IMR-90 (cell line): ENCODE measurements around the gene TMEM131L. TPM values are rescaled to one million over a fixed set of nuclear protein-coding genes. Genes with fewer than 3 reads are reported as not detected.

Experiments
- ATAC-seq: fragments of 200-7000 bp; cut with Tn5 transposase; 2 replicates; pipeline ENCODE4 v1.9.1; 2020; ENCODE audit warnings: low read depth, mild to moderate bottlenecking, moderate library complexity
- BruUV-seq: library from RNA; stranded (reverse); fragments of 400-500 nt; replicated peaks from 2 replicates; lab custom pipeline; 2021; lab: Mats Ljungman, UMichigan
- CTCF ChIA-PET: fragments of 300-600 bp; formaldehyde crosslinking; extraction: SDS; loops from one replicate; lab custom pipeline; 2021; ENCODE audit warnings: antibody characterized with exemption; lab: Yijun Ruan, JAX
- POLR2A ChIA-PET: fragments of 300-600 bp; sonication (Branson Sonifier 250); formaldehyde crosslinking; loops from one replicate; lab custom pipeline; 2022; ENCODE audit warnings: antibody characterized with exemption; ENCODE audit not compliant: unreplicated experiment; lab: Charles Lee
- DNase-seq: peaks from one replicate; pipeline ENCODE4 v3.0.0; 2013
- H2AFZ ChIP-seq: replicated peaks from 2 replicates; pipeline ENCODE3; 2013; ENCODE audit warnings: low read length, mild to moderate bottlenecking; ENCODE audit not compliant: poor library complexity
- H2AK5ac ChIP-seq: 2 replicates; pipeline ENCODE4 v1.6.1; 2013; ENCODE audit warnings: low read depth, low read length, inconsistent platforms
- H2AK9ac ChIP-seq: replicated peaks from 2 replicates; pipeline ENCODE3; 2013; ENCODE audit warnings: mild to moderate bottlenecking, low read depth, low read length, moderate library complexity; ENCODE audit not compliant: poor library complexity
- H2BK120ac ChIP-seq: 2 replicates; pipeline ENCODE4 v1.6.1; 2013; ENCODE audit warnings: low read depth, low read length, inconsistent platforms
- H2BK15ac ChIP-seq: 3 replicates; pipeline ENCODE4 v1.6.1; 2013; ENCODE audit warnings: low read depth, low read length, inconsistent platforms
- H2BK20ac ChIP-seq: 2 replicates; pipeline ENCODE4 v1.6.1; 2013; ENCODE audit warnings: low read depth, mild to moderate bottlenecking, inconsistent platforms, low read length, moderate library complexity
- H2BK5ac ChIP-seq: 2 replicates; pipeline ENCODE4 v1.6.1; 2013; ENCODE audit warnings: mild to moderate bottlenecking, low read depth, low read length, inconsistent platforms; ENCODE audit not compliant: poor library complexity, severe bottlenecking
- H3K14ac ChIP-seq: replicated peaks from 2 replicates; pipeline ENCODE4 v1.6.1; 2013; ENCODE audit warnings: low read depth, low read length, inconsistent platforms
- H3K18ac ChIP-seq: 2 replicates; pipeline ENCODE4 v1.6.1; 2013; ENCODE audit warnings: low read depth, low read length, control low read depth
- H3K23ac ChIP-seq: 2 replicates; pipeline ENCODE4 v1.6.1; 2013; ENCODE audit warnings: low read depth, low read length, inconsistent platforms
- H3K27ac ChIP-seq: 2 replicates; pipeline ENCODE4 v1.5.1; 2013; ENCODE audit warnings: mild to moderate bottlenecking, control low read depth, low read length; ENCODE audit not compliant: insufficient read depth
- H3K27me3 ChIP-seq: 2 replicates; pipeline ENCODE4 v1.6.1; 2013; ENCODE audit warnings: low read length; ENCODE audit not compliant: control insufficient read depth, insufficient read depth
- H3K36me3 ChIP-seq: 2 replicates; pipeline ENCODE4 v1.6.1; 2013; ENCODE audit warnings: low read length, mixed read lengths; ENCODE audit not compliant: control insufficient read depth, insufficient read depth
- H3K4ac ChIP-seq: 2 replicates; pipeline ENCODE4 v1.6.1; 2013; ENCODE audit warnings: low read depth, low read length, inconsistent platforms
- H3K4me1 ChIP-seq: 2 replicates; pipeline ENCODE4 v1.6.1; 2013; ENCODE audit warnings: low read length, mixed read lengths; ENCODE audit not compliant: control insufficient read depth, insufficient read depth
- H3K4me2 ChIP-seq: 2 replicates; pipeline ENCODE4 v1.6.1; 2013; ENCODE audit warnings: low read depth, mild to moderate bottlenecking, control low read depth, low read length, moderate library complexity
- H3K4me3 ChIP-seq: 2 replicates; pipeline ENCODE4 v1.5.1; 2013; ENCODE audit warnings: low read depth, mild to moderate bottlenecking, control low read depth, low read length, moderate library complexity; ENCODE audit not compliant: insufficient read depth
- H3K56ac ChIP-seq: 2 replicates; pipeline ENCODE4 v1.6.1; 2013; ENCODE audit warnings: low read length, inconsistent platforms; ENCODE audit not compliant: insufficient read depth; ENCODE audit errors: extremely low read depth
- H3K79me1 ChIP-seq, 2 experiments: 2 replicates each; pipeline ENCODE4 v1.6.1; 2013; ENCODE audit warnings: low read length in 2 of 2, inconsistent platforms in 1 of 2, low read depth in 1 of 2
- H3K9ac ChIP-seq: 2 replicates; pipeline ENCODE4 v1.6.1; 2013; ENCODE audit warnings: low read depth, low read length, control low read depth
- H3K9me1 ChIP-seq: 2 replicates; pipeline ENCODE4 v1.6.1; 2013; ENCODE audit warnings: low read length, inconsistent platforms; ENCODE audit not compliant: insufficient read depth
- H3K9me3 ChIP-seq: 2 replicates; pipeline ENCODE4 v1.6.1; 2013; ENCODE audit warnings: low read length; ENCODE audit not compliant: control insufficient read depth, insufficient read depth
- H4K20me1 ChIP-seq: 2 replicates; pipeline ENCODE4 v1.6.1; 2013; ENCODE audit warnings: low read length, inconsistent platforms; ENCODE audit not compliant: insufficient read depth
- H4K5ac ChIP-seq: 2 replicates; pipeline ENCODE4 v1.6.1; 2013; ENCODE audit warnings: mild to moderate bottlenecking, low read depth, low read length, control low read depth
- H4K8ac ChIP-seq, 2 experiments: 2 replicates each; pipeline ENCODE4 v1.6.1; 2013; ENCODE audit warnings: low read depth in 2 of 2, low read length in 2 of 2, control low read depth in 1 of 2, inconsistent platforms in 1 of 2
- H4K91ac ChIP-seq: 2 replicates; pipeline ENCODE4 v1.6.1; 2013; ENCODE audit warnings: low read depth, low read length, inconsistent platforms; ENCODE audit not compliant: insufficient read depth
- CHD1 ChIP-seq: IDR thresholded peaks from 2 replicates; pipeline ENCODE4 v1.6.1; 2012; ENCODE audit warnings: low read depth, low read length, improper control_type of control experiment
- MAFK ChIP-seq: IDR thresholded peaks from 2 replicates; pipeline ENCODE4 v1.6.1; 2012; ENCODE audit warnings: low read depth, low read length, improper control_type of control experiment
- MAZ ChIP-seq: IDR thresholded peaks from 2 replicates; pipeline ENCODE4 v1.6.1; 2012; ENCODE audit warnings: low read depth, mild to moderate bottlenecking, low read length, improper control_type of control experiment, moderate library complexity, borderline replicate concordance
- RCOR1 ChIP-seq: IDR thresholded peaks from 2 replicates; pipeline ENCODE4 v1.6.1; 2012; ENCODE audit warnings: mild to moderate bottlenecking, low read length, improper control_type of control experiment; ENCODE audit not compliant: insufficient replicate concordance
- RFX5 ChIP-seq: IDR thresholded peaks from 2 replicates; pipeline ENCODE4 v1.8.0; 2012; ENCODE audit warnings: low read depth, mild to moderate bottlenecking, low read length, moderate library complexity
- WGBS, 2 experiments: methylation state at CpG; one replicate each; pipeline versions ENCODE4 v1.1.5 to v1.1.7; 2013; ENCODE audit warnings: missing lambda C conversion rate in 2 of 2; ENCODE audit not compliant: insufficient read length in 1 of 2; ENCODE audit errors: extremely low coverage in 2 of 2; 5-methylcytosine and 5-hydroxymethylcytosine counted together
- dilution Hi-C: fragments of 300-500 bp; cut with HindIII; formaldehyde crosslinking; loops from one replicate; pipeline ENCODE4 v1.14.3; 2018; ENCODE audit warnings: low sequenced_read_pairs; ENCODE audit not compliant: unreplicated experiment
- in situ Hi-C: fragments of 300-500 bp; cut with MboI; formaldehyde crosslinking; loops from 3 replicates; pipeline ENCODE4 v1.14.3; 2019; ENCODE audit warnings: low sequenced_read_pairs, inconsistent platforms, mixed read lengths
- intact Hi-C: fragments of 100-400 bp; cut with micrococcal nuclease; formaldehyde crosslinking; loops from 2 replicates; pipeline ENCODE4 v1.10.0; 2022
- polyA plus RNA-seq, 3 experiments: library from polyadenylated mRNA; depleted of rRNA; stranded (reverse); fragments of >200 nt; gene quantifications; 2 replicates each; pipeline ENCODE4 v1.2.3, GENCODE V29; 2012; ENCODE audit warnings: low replicate concordance in 1 of 3
- total RNA-seq: library from RNA; depleted of rRNA; stranded (reverse); fragments of >200 nt; gene quantifications from 2 replicates; pipeline ENCODE4 v1.2.3, GENCODE V29; 2012
- TF ChIP-seq, protein P1 (sequence below): conservative IDR thresholded peaks from 2 replicates; pipeline ENCODE4 v1.5.1; 2012; ENCODE audit warnings: mild to moderate bottlenecking, low read depth, low read length, improper control_type of control experiment

Gene TMEM131L
- total and polyA plus RNA-seq, 2 of the 4 experiments (the other 2 are of a cell fraction): 8.4 to 23.8 TPM

DNA sequence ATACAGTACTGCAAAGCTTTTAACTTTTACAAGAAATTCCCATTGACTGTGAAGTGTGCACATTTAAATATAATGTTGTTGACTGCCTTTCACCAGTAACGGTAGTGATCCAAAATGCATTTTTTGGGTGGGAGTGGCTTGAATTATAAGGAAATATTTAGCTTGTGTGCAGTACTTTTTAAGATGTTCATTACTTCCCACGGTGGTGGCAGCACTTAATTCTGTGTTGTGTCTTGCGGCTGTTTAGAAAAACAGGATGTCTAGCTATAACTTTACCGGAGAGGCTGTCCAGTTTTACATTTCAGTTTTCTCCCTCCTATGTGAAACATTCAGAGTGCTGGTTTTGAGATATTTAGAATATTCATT is 1.7 kb downstream of the TMEM131L start:
- POLR2A ChIA-PET: no interaction called here
- CTCF ChIA-PET: interaction anchor here (0.6 to 1.4 kb wide), 5 partner anchors 28 to 1800 kb away, joined by 3 to 7 read pairs (median 4); no protein-coding TSS in a partner anchor
- DNase-seq (no peak), ATAC-seq (no peak)
- no peak overlapping the region for H3K4ac ChIP-seq
- H2AFZ ChIP-seq: no peak overlapping the region
- no peak overlapping the region for H4K5ac ChIP-seq
- H3K9ac ChIP-seq: no peak overlapping the region
- in situ Hi-C loops: no loop called here
- no peak overlapping the region for H3K56ac ChIP-seq
- no peak overlapping the region for H4K91ac ChIP-seq
- H2AK5ac ChIP-seq: no peak overlapping the region
- H3K18ac ChIP-seq: no peak overlapping the region
- peaks cover 3% of the 10 kb centered on the region for H3K9me1 ChIP-seq
- peaks cover 2% of the 10 kb centered on the region; the same call in 1 of the 2 replicates for H3K4me1 ChIP-seq
- no peak overlapping the region for H3K27ac ChIP-seq
- BruUV-seq: no TSS peak
- peaks cover 5% of the 10 kb centered on the region; the same call in 1 of the 2 replicates for H4K20me1 ChIP-seq
- TF ChIP-seq MAFK: no peak
- TF ChIP-seq RFX5: no peak
- no peak for TF ChIP-seq RCOR1
- no peak for TF ChIP-seq CHD1
- TF ChIP-seq, protein P1, sequence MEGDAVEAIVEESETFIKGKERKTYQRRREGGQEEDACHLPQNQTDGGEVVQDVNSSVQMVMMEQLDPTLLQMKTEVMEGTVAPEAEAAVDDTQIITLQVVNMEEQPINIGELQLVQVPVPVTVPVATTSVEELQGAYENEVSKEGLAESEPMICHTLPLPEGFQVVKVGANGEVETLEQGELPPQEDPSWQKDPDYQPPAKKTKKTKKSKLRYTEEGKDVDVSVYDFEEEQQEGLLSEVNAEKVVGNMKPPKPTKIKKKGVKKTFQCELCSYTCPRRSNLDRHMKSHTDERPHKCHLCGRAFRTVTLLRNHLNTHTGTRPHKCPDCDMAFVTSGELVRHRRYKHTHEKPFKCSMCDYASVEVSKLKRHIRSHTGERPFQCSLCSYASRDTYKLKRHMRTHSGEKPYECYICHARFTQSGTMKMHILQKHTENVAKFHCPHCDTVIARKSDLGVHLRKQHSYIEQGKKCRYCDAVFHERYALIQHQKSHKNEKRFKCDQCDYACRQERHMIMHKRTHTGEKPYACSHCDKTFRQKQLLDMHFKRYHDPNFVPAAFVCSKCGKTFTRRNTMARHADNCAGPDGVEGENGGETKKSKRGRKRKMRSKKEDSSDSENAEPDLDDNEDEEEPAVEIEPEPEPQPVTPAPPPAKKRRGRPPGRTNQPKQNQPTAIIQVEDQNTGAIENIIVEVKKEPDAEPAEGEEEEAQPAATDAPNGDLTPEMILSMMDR: no peak
- no peak for TF ChIP-seq MAZ
- H3K9me3 ChIP-seq: no peaks in the 10 kb centered on the region
- H2BK120ac ChIP-seq: no peak overlapping the region
- H3K4me2 ChIP-seq: peak overlapping the region; percentile 83
- no peak overlapping the region for H2BK20ac ChIP-seq
- peaks cover 8 to 42% of the 10 kb centered on the region in 2 experiments for H3K79me1 ChIP-seq
- no peak overlapping the region for H4K8ac ChIP-seq
- WGBS, 2 experiments: no CpG with 5 or more reads among the region's 4 CpGs
- no peak overlapping the region for H2BK15ac ChIP-seq
- no peak overlapping the region for H3K14ac ChIP-seq
- no peak overlapping the region for H3K23ac ChIP-seq
- dilution Hi-C loops: no loop called here
- no peak overlapping the region for H2BK5ac ChIP-seq
- H3K4me3 ChIP-seq: peak overlapping the region; percentile 20
- H2AK9ac ChIP-seq: no peak overlapping the region
- no peaks in the 10 kb centered on the region for H3K36me3 ChIP-seq
- intact Hi-C loops: loop anchor here (10.0 kb wide), 2 partner anchors 243 to 323 kb away; no protein-coding TSS in a partner anchor
- H3K27me3 ChIP-seq: no peaks in the 10 kb centered on the region
